ENCODE measurements around the gene IRS1.

DNA sequence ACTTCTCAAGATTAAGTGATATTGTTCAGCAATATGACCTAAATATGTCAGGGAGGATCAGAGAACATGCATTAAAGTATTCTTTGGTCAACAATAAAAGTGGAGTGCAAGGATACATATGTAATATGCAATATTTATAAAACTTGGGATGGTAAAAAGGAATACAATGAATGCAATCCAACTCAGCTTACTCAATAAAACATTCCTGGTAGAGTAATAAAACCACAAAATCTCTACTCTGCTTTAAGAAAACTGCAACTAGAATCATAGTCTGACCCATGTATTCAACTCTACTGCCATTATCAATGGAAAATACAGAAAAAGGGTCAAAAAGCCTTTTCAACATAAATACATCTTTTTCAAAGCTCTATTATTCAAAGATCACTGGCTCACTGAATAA lies 11.6 kb downstream of the IRS1 start:
- TF ChIP-seq, protein P1, sequence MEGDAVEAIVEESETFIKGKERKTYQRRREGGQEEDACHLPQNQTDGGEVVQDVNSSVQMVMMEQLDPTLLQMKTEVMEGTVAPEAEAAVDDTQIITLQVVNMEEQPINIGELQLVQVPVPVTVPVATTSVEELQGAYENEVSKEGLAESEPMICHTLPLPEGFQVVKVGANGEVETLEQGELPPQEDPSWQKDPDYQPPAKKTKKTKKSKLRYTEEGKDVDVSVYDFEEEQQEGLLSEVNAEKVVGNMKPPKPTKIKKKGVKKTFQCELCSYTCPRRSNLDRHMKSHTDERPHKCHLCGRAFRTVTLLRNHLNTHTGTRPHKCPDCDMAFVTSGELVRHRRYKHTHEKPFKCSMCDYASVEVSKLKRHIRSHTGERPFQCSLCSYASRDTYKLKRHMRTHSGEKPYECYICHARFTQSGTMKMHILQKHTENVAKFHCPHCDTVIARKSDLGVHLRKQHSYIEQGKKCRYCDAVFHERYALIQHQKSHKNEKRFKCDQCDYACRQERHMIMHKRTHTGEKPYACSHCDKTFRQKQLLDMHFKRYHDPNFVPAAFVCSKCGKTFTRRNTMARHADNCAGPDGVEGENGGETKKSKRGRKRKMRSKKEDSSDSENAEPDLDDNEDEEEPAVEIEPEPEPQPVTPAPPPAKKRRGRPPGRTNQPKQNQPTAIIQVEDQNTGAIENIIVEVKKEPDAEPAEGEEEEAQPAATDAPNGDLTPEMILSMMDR (IDR thresholded peaks at IDR 0.05; ENCODE audit: poor library complexity), result no peak
- no peak for TF ChIP-seq EZH2 (IDR thresholded peaks at IDR 0.05; ENCODE audit: borderline replicate concordance)

Measured in hepatocyte (in vitro differentiated cells).